Suprapubic skin (tissue), 3 donors: ENCODE measurements around the gene RABEP1.
"Not testable (repeated sequence)": the region's sequence is repeated elsewhere in the genome, so short reads cannot be mapped to it uniquely, and the experiment has no call there.

Source experiments
- CTCF ChIP-seq, 2 donors: fragments of 200-600 bp in 1 of 2; fragments of 450-650 bp in 1 of 2; sonication (generic) in 1 of 2; IDR thresholded peaks; one replicate each; pipeline ENCODE4 v1.5.1; 2016 to 2019; ENCODE audit warnings: antibody characterized with exemption in 2 of 2, mild to moderate bottlenecking in 1 of 2, moderate library complexity in 1 of 2
- POLR2A ChIP-seq, 2 donors: fragments of 450-650 bp; IDR thresholded peaks; one replicate each; pipeline ENCODE4 v1.6.1; 2017; ENCODE audit warnings: antibody characterized with exemption in 2 of 2, mild to moderate bottlenecking in 2 of 2, moderate library complexity in 2 of 2

DNA sequence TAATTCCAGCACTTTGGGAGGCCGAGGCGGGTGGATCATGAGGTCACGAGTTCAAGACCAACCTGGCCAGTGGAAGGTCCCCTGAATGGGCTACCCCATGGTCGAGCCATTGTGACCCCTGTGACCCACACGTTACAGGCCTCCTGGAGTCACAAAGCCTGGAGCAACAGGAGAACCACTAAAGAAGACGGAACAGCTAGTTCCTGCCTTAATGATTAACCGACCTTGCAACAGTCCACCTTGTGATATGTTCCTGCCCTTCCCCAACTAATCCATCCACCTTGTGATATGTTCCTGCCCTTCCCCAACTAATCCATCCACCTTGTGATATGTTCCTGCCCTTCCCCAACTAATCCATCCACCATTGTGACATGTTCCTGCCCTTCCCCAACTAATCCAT is 42.3 kb upstream of the RABEP1 start:
- TF ChIP-seq POLR2A, CTCF (IDR thresholded peaks at IDR 0.05): not testable (repeated sequence)
